Immature natural killer cell (primary cell): Measurements from ENCODE around the gene CYTH3. TPM values are rescaled to one million over a fixed set of nuclear protein-coding genes. Genes with fewer than 3 reads are reported as not detected.

ENCODE experiments used
- DNase-seq, 3 donors: peaks; one replicate each; pipeline ENCODE4 v3.0.0; 2022; ENCODE audit warnings: mixed read lengths in 1 of 3
- H3K27ac Mint-ChIP-seq, 6 donors: one replicate each; pipeline ENCODE4 v1.8.0; 2020; ENCODE audit warnings: mixed read lengths in 6 of 6, mild to moderate bottlenecking in 5 of 6, inconsistent platforms in 4 of 6, moderate library complexity in 3 of 6
- H3K27me3 Mint-ChIP-seq, 3 donors: one replicate each; pipeline ENCODE4 v1.8.0; 2020 to 2021; ENCODE audit warnings: low read depth in 3 of 3, mild to moderate bottlenecking in 3 of 3, mixed read lengths in 3 of 3, moderate library complexity in 3 of 3, inconsistent platforms in 1 of 3
- H3K36me3 Mint-ChIP-seq, 3 donors: one replicate each; pipeline ENCODE4 v1.8.0; 2020; ENCODE audit warnings: mixed read lengths in 3 of 3, inconsistent platforms in 2 of 3, mild to moderate bottlenecking in 2 of 3
- H3K4me1 Mint-ChIP-seq, 2 donors: one replicate each; pipeline ENCODE4 v1.8.0; 2020; ENCODE audit warnings: inconsistent platforms in 2 of 2, mild to moderate bottlenecking in 2 of 2, mixed read lengths in 2 of 2, moderate library complexity in 1 of 2
- H3K4me3 Mint-ChIP-seq, 5 donors: one replicate each; pipeline ENCODE4 v1.8.0; 2020; ENCODE audit warnings: mild to moderate bottlenecking in 5 of 5, mixed read lengths in 5 of 5, inconsistent platforms in 3 of 5, moderate library complexity in 3 of 5
- H3K9me3 Mint-ChIP-seq, 6 donors: one replicate each; pipeline ENCODE4 v1.8.0; 2020; ENCODE audit warnings: mild to moderate bottlenecking in 6 of 6, mixed read lengths in 6 of 6, inconsistent platforms in 4 of 6, moderate library complexity in 3 of 6
- polyA plus RNA-seq, 3 donors: library from polyadenylated mRNA; unstranded; fragments of 300-500 nt; fragmentation: Illumina TruSeq; gene quantifications; one replicate each; pipeline ENCODE4 v1.2.3, GENCODE V29; 2021

CYTH3 gene
- polyA plus RNA-seq, 3 donors from 2014 or later: 1.2 to 19.3 (median 5.8) TPM

- Mint-ChIP-seq H3K27me3 (peaks cover 0 to 16% (median 11%) of the 10 kb centered on the region in 3 donors), H3K9me3 (no peaks in the 10 kb centered on the region), H3K27ac (no peak overlapping the region), H3K4me1 (peaks cover 29 to 38% of the 10 kb centered on the region in 2 donors), H3K36me3 (no peaks in the 10 kb centered on the region), H3K4me3 (peak overlapping the region in 4 of 5 donors; percentile 47 to 85 (median 84))
- no peak for DNase-seq
Measured at GRCh38 chr7:6273917-6274630, 1.6 kb upstream of the CYTH3 start.

- DNase-seq: no peak
- H3K36me3 Mint-ChIP-seq: no peaks in the 10 kb centered on the region
- H3K27me3 Mint-ChIP-seq: peaks cover 0 to 14% (median 11%) of the 10 kb centered on the region in 3 donors
- peak overlapping the region; percentile 70 to 90 (median 85) for H3K4me3 Mint-ChIP-seq
- H3K9me3 Mint-ChIP-seq: no peaks in the 10 kb centered on the region
- H3K27ac Mint-ChIP-seq: peak overlapping the region in 2 of 6 donors; percentile 23 to 65
- H3K4me1 Mint-ChIP-seq: peaks cover 30 to 45% of the 10 kb centered on the region in 2 donors
Measured at GRCh38 chr7:6273380-6273837, 985 bp upstream of the CYTH3 start.

- peak; percentile 9 to 22 (median 14) for DNase-seq
- peaks cover 2 to 12% (median 11%) of the 10 kb centered on the region in 3 donors for H3K27me3 Mint-ChIP-seq
- no peaks in the 10 kb centered on the region for H3K36me3 Mint-ChIP-seq
- peak overlapping the region; percentile 86 to 96 (median 92) for H3K4me3 Mint-ChIP-seq
- peaks cover 32 to 50% of the 10 kb centered on the region in 2 donors for H3K4me1 Mint-ChIP-seq
- no peaks in the 10 kb centered on the region for H3K9me3 Mint-ChIP-seq
- peak overlapping the region; percentile 61 to 92 (median 78) for H3K27ac Mint-ChIP-seq
Measured at GRCh38 chr7:6271694-6272440, 557 bp downstream of the CYTH3 start.

- Mint-ChIP-seq H3K9me3 (no peaks in the 10 kb centered on the region), H3K4me1 (peaks cover 37 to 57% of the 10 kb centered on the region in 2 donors), H3K36me3 (no peaks in the 10 kb centered on the region), H3K27me3 (peaks cover 2 to 12% (median 11%) of the 10 kb centered on the region in 3 donors), H3K4me3 (peak overlapping the region; percentile 86 to 96 (median 92)), H3K27ac (peak overlapping the region; percentile 61 to 92 (median 81))
- peak; percentile 43 to 45 (median 43) for DNase-seq
Measured at GRCh38 chr7:6271060-6271658, 1.3 kb downstream of the CYTH3 start.

GRCh38 chr7:6269527-6269926, 2.9 kb downstream of the CYTH3 start:
- Mint-ChIP-seq H3K9me3 (no peaks in the 10 kb centered on the region), H3K27ac (no peak overlapping the region), H3K4me1 (peaks cover 42 to 66% of the 10 kb centered on the region in 2 donors), H3K27me3 (peaks cover 2 to 12% (median 11%) of the 10 kb centered on the region in 3 donors), H3K4me3 (no peak overlapping the region), H3K36me3 (no peaks in the 10 kb centered on the region)
- DNase-seq: no peak

GRCh38 chr7:6268907-6269306, 3.5 kb downstream of the CYTH3 start:
- no peak for DNase-seq
- H3K27ac Mint-ChIP-seq: peak overlapping the region in 1 of 6 donors; percentile 51
- H3K4me1 Mint-ChIP-seq: peaks cover 42 to 68% of the 10 kb centered on the region in 2 donors
- H3K9me3 Mint-ChIP-seq: no peaks in the 10 kb centered on the region
- H3K27me3 Mint-ChIP-seq: peaks cover 2 to 12% (median 11%) of the 10 kb centered on the region in 3 donors
- no peaks in the 10 kb centered on the region for H3K36me3 Mint-ChIP-seq
- no peak overlapping the region for H3K4me3 Mint-ChIP-seq

GRCh38 chr7:6268023-6268900, 4.2 kb downstream of the CYTH3 start:
- Mint-ChIP-seq H3K27ac (peak overlapping the region in 2 of 6 donors; percentile 12 to 51), H3K4me1 (peaks cover 41 to 65% of the 10 kb centered on the region in 2 donors), H3K4me3 (no peak overlapping the region), H3K27me3 (peaks cover 3 to 11% (median 10%) of the 10 kb centered on the region in 3 donors), H3K36me3 (no peaks in the 10 kb centered on the region), H3K9me3 (no peaks in the 10 kb centered on the region)
- no peak for DNase-seq

GRCh38 chr7:6266699-6267098, 5.7 kb downstream of the CYTH3 start:
- no peaks in the 10 kb centered on the region for H3K9me3 Mint-ChIP-seq
- H3K27me3 Mint-ChIP-seq: peaks cover 3 to 9% (median 8%) of the 10 kb centered on the region in 3 donors
- H3K27ac Mint-ChIP-seq: peak overlapping the region in 1 of 6 donors; percentile 30
- DNase-seq: no peak
- no peak overlapping the region for H3K4me3 Mint-ChIP-seq
- H3K36me3 Mint-ChIP-seq: no peaks in the 10 kb centered on the region
- H3K4me1 Mint-ChIP-seq: peaks cover 41 to 69% of the 10 kb centered on the region in 2 donors

GRCh38 chr7:6262221-6262620, 10.2 kb downstream of the CYTH3 start:
- Mint-ChIP-seq H3K27ac (peak overlapping the region in 2 of 6 donors; percentile 57), H3K27me3 (peaks cover 0 to 1% (median 0%) of the 10 kb centered on the region in 3 donors), H3K9me3 (no peaks in the 10 kb centered on the region), H3K4me1 (peaks cover 50 to 72% of the 10 kb centered on the region in 2 donors), H3K4me3 (no peak overlapping the region), H3K36me3 (no peaks in the 10 kb centered on the region)
- no peak for DNase-seq

GRCh38 chr7:6261699-6262098, 10.7 kb downstream of the CYTH3 start:
- H3K4me3 Mint-ChIP-seq: no peak overlapping the region

GRCh38 chr7:6260291-6261187, 11.9 kb downstream of the CYTH3 start:
- DNase-seq: no peak
- Mint-ChIP-seq H3K27ac (peak overlapping the region; percentile 2 to 62 (median 33)), H3K9me3 (no peaks in the 10 kb centered on the region), H3K4me1 (peaks cover 57 to 73% of the 10 kb centered on the region in 2 donors), H3K4me3 (peak overlapping the region in 1 of 5 donors; percentile 0), H3K36me3 (no peaks in the 10 kb centered on the region), H3K27me3 (peaks cover 0 to 1% (median 0%) of the 10 kb centered on the region in 3 donors)

More at GRCh38 chr7:6261699-6262098, 10.7 kb downstream of the CYTH3 start:
- H3K4me1 Mint-ChIP-seq: peaks cover 52 to 72% of the 10 kb centered on the region in 2 donors
- DNase-seq: no peak
- no peaks in the 10 kb centered on the region for H3K36me3 Mint-ChIP-seq
- peaks cover 0 to 1% (median 0%) of the 10 kb centered on the region in 3 donors for H3K27me3 Mint-ChIP-seq
- H3K9me3 Mint-ChIP-seq: no peaks in the 10 kb centered on the region
- H3K27ac Mint-ChIP-seq: peak overlapping the region in 1 of 6 donors; percentile 57

- Mint-ChIP-seq H3K4me3 (peak overlapping the region; percentile 68 to 82 (median 72)), H3K36me3 (no peaks in the 10 kb centered on the region), H3K27ac (peak overlapping the region; percentile 77 to 94 (median 90)), H3K27me3 (peaks cover 0 to 1% (median 0%) of the 10 kb centered on the region in 3 donors), H3K9me3 (no peaks in the 10 kb centered on the region), H3K4me1 (peaks cover 59 to 72% of the 10 kb centered on the region in 2 donors)
- DNase-seq: no peak
Measured at GRCh38 chr7:6259257-6259656, 13.2 kb downstream of the CYTH3 start.
